NB4 (cell line): ENCODE measurements around the gene KRTAP12-4.

Experiments
- DNase-seq: peaks from one replicate; pipeline ENCODE4 v3.0.0; 2010; ENCODE audit warnings: low read depth
- H3K4me3 ChIP-seq: one replicate; pipeline ENCODE4 v1.5.1; 2011; ENCODE audit warnings: mild to moderate bottlenecking, low read depth, low read length, moderate library complexity
- MYC ChIP-seq: IDR thresholded peaks from 2 replicates; pipeline ENCODE4 v1.6.1; 2011; ENCODE audit warnings: low read depth, low read length
- POLR2A ChIP-seq: IDR thresholded peaks from 2 replicates; pipeline ENCODE4 v1.6.1; 2011; ENCODE audit warnings: mild to moderate bottlenecking; ENCODE audit not compliant: insufficient read length; ENCODE audit errors: extremely low read depth
- TF ChIP-seq, protein P1 (sequence below): IDR thresholded peaks from 2 replicates; pipeline ENCODE4 v1.6.1; 2011; ENCODE audit warnings: low read depth, low read length
- TF ChIP-seq, protein P2 (sequence below): IDR thresholded peaks from one replicate; pipeline ENCODE4 v1.5.1; 2012; ENCODE audit warnings: low read depth, low read length

The KRTAP12-4 gene

DNA sequence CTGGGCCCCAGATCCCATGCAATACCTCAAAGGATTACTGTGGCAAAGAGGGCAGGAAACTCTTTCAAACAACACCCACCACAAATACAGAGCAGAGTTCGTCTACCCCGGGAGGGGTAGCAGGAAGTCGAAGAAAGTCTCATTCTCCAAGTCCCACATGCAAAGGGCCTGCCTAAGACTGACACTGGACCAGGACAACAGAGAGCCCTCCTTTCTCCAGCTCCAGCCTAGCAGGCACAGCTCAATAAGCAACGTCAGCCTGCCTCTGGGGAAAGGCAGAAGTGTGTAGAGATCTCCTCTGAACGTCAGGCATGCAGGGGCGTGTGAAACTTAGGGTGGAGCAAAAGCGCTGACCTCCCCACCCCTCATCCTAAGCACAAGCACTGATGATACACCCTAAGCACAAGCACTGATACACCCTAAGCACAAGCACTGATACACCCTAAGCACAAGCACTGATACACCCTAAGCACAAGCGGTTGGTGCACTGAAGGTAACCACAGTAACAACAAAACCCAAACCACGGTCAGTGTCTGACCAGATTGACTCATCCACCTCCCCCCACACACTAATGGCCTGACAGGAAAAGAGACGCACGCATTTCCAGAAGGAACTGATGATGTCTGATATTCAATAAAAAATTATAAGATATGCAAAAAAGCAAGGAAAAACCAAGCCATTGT lies 4.6 kb upstream of the KRTAP12-4 start:
- TF ChIP-seq MYC (no peak), POLR2A (no peak)
- TF ChIP-seq, protein P1, sequence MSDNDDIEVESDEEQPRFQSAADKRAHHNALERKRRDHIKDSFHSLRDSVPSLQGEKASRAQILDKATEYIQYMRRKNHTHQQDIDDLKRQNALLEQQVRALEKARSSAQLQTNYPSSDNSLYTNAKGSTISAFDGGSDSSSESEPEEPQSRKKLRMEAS: no peak
- TF ChIP-seq, protein P2, sequence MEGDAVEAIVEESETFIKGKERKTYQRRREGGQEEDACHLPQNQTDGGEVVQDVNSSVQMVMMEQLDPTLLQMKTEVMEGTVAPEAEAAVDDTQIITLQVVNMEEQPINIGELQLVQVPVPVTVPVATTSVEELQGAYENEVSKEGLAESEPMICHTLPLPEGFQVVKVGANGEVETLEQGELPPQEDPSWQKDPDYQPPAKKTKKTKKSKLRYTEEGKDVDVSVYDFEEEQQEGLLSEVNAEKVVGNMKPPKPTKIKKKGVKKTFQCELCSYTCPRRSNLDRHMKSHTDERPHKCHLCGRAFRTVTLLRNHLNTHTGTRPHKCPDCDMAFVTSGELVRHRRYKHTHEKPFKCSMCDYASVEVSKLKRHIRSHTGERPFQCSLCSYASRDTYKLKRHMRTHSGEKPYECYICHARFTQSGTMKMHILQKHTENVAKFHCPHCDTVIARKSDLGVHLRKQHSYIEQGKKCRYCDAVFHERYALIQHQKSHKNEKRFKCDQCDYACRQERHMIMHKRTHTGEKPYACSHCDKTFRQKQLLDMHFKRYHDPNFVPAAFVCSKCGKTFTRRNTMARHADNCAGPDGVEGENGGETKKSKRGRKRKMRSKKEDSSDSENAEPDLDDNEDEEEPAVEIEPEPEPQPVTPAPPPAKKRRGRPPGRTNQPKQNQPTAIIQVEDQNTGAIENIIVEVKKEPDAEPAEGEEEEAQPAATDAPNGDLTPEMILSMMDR: no peak
- peak; percentile 69 for DNase-seq
- H3K4me3 ChIP-seq: no peak overlapping the region

DNA sequence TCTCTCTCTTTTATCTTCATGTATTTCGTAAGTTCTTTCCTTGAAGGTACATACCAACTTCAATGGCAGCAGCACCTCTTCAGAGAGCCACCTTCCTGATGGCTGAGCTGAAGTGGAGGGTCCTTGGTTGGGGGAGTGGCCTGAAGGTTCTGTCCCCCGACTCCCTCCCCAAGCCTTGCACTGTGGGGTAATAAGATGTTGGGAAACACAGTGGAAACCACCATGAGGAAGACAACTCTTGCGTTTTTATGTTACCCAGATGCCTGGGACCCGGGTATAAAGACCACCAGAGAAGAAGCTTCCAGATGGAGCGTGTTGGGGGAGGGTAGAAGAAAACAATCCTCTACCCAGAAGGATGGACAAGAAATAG lies 4.1 kb upstream of the KRTAP12-4 start:
- TF ChIP-seq POLR2A: no peak
- TF ChIP-seq MYC: no peak
- TF ChIP-seq, protein P2: no peak
- TF ChIP-seq, protein P1: no peak
- peak; percentile 48 for DNase-seq
- H3K4me3 ChIP-seq: no peak overlapping the region

DNA sequence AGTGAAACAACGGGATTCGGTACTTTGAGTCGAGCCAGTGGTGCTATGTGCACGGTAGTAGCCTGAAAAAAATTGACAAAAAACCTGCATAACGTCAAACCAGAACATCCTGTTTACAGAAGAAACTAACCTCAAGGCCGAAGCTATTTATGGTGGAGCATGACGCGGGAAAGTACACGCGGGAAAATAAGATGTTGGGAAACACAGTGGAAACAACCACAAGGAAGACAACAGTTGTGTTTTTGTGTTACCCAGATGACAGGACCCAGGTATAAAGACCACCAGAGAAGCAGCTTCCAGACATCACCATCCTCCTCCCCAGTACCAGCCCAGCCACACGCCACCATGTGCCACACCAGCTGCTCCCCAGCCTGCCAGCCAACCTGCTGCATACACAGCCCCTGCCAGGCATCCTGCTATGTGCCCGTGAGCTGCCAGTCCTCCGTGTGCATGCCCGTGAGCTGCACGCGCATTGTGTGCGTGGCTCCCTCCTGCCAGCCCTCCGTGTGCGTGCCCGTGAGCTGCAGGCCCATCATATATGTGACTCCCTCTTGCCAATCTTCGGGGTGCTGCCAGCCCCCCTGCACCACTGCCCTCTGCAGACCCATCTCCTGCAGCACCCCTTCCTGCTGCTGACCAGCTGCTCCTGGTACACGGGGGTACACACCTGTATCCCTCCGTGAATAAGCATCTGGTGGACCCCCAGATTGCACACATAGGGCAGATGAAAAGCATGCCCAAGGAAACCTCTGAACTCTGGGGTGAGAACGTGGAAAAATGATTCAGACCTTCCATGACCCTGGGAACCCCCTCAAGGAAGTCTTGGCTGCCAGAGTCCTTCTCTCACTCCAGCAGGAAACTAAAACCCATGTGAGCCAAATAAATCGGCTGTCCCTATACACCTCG lies 3.4 kb upstream of the KRTAP12-4 start, which contains the start of gene KRTAP12-3:
KRTAP12-3 (plus strand) TSS at position 298 of the 906 bp plus-strand sequence; CDS start at position 346, 48 bp downstream.
- no peak within 1 kb of the TSS for H3K4me3 ChIP-seq
- TF ChIP-seq, protein P1: no peak
- no peak for TF ChIP-seq POLR2A
- no peak for TF ChIP-seq MYC
- TF ChIP-seq, protein P2: no peak
- DNase-seq: no peak

DNA sequence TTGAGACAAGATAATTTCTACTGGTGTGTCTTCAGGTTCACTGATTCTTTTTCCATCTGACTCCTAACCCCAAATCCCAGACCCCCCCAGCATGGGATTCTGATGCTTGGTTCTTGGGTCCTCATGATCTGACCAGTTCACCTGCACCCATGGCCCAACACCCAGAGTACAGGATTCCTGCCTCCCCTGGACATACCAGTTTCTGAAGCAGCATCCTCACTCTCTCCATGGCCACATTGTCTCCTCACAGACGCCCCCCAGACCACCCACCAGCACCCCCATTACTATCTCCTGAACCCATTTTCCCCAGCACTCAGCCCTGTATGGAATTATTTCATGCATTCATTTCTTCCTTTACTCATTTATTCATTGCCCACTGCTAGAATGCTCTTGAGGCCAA lies 2.4 kb upstream of the KRTAP12-4 start:
- no peak for TF ChIP-seq MYC
- TF ChIP-seq, protein P1: no peak
- no peak for TF ChIP-seq POLR2A
- TF ChIP-seq, protein P2: no peak
- DNase-seq: no peak
- H3K4me3 ChIP-seq: no peak overlapping the region

DNA sequence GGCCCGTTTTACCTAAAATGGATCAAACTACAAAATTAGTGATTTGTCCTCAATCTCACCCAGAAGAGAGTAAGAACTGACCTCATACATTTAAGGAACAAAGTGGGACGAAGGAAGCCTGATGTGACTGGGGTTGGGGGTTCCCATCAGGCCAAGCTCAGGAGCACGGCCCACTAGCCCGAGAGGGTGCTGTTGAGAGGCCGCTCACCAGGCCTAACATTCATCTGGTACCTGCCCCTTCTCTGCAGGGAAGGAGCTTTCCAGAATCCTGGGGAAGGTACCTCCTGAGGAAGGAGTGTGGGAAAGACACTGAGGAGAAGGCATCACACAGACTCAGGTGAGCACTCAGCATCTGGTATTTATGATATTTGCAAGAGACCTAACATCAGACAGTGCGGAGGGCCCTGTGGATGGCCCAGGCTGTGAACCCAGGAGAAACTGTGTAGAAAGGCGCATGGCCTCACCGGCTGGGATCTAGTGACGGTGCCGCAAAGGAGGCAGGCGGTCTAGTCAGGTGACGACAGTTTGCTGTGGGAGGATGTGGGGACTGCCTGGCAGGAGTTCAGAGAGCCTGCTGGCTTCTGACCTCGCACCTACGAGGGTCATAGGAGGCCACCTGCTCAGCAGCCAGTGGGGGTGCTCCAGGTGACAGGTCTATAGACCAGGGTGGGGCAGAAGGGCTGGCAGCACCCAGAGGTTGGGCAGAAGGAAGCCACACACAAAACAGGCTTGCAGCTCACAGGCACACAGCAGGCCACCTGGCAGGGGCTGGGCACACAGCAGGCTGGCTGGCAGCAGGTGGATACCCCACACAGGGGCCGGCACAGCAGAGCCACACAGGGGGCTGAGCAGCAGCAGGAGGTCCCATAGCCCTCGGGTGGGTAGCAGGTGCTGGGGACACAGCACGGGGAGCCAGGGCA lies 543 bp downstream of the KRTAP12-4 start:
- H3K4me3 ChIP-seq: no peak overlapping the region
- DNase-seq: no peak
- TF ChIP-seq, protein P1: no peak
- TF ChIP-seq MYC: no peak
- no peak for TF ChIP-seq POLR2A
- TF ChIP-seq, protein P2: no peak
